ENCODE data around the gene MTMR2.
"Not testable (repeated sequence)": the region's sequence is repeated elsewhere in the genome, so short reads cannot be mapped to it uniquely, and the experiment has no call there.

Gene MTMR2

GRCh38 chr11:95835351-95835750, 88.6 kb downstream of the MTMR2 start:
- Mint-ChIP-seq H3K36me3 (ENCODE audit: low read depth) (peaks cover 32% of the 10 kb centered on the region), H3K27ac (no peak overlapping the region), H3K4me3 (no peak overlapping the region), H3K4me1 (ENCODE audit: low read depth) (peaks cover 7% of the 10 kb centered on the region), H3K27me3 (ENCODE audit: low read depth) (no peaks in the 10 kb centered on the region), H3K9me3 (no peaks in the 10 kb centered on the region)

GRCh38 chr11:95833378-95833777, 90.5 kb downstream of the MTMR2 start:
- Mint-ChIP-seq H3K4me1 (ENCODE audit: low read depth) (peaks cover 7% of the 10 kb centered on the region), H3K36me3 (ENCODE audit: low read depth) (peaks cover 37% of the 10 kb centered on the region), H3K9me3 (no peaks in the 10 kb centered on the region), H3K27ac (no peak overlapping the region), H3K4me3 (no peak overlapping the region), H3K27me3 (ENCODE audit: low read depth) (no peaks in the 10 kb centered on the region)

- Mint-ChIP-seq H3K4me1 (ENCODE audit: low read depth) (peaks cover 7% of the 10 kb centered on the region), H3K4me3 (no peak overlapping the region), H3K36me3 (ENCODE audit: low read depth) (peaks cover 40% of the 10 kb centered on the region), H3K27me3 (ENCODE audit: low read depth) (no peaks in the 10 kb centered on the region), H3K9me3 (no peaks in the 10 kb centered on the region), H3K27ac (no peak overlapping the region)
Measured at GRCh38 chr11:95832763-95833162, 91.1 kb downstream of the MTMR2 start.

GRCh38 chr11:95831198-95831883, 92.6 kb downstream of the MTMR2 start:
- H3K9me3 Mint-ChIP-seq, result no peaks in the 10 kb centered on the region
- H3K4me1 Mint-ChIP-seq (ENCODE audit: low read depth), result peaks cover 7% of the 10 kb centered on the region
- H3K27me3 Mint-ChIP-seq (ENCODE audit: low read depth), result no peaks in the 10 kb centered on the region
- H3K4me3 Mint-ChIP-seq, result no peak overlapping the region
- H3K36me3 Mint-ChIP-seq (ENCODE audit: low read depth), result peaks cover 39% of the 10 kb centered on the region
- no peak overlapping the region for H3K27ac Mint-ChIP-seq

- Mint-ChIP-seq H3K4me1 (ENCODE audit: low read depth) (peaks cover 3% of the 10 kb centered on the region), H3K27ac (peak overlapping the region; percentile 4), H3K27me3 (ENCODE audit: low read depth) (no peaks in the 10 kb centered on the region), H3K9me3 (no peaks in the 10 kb centered on the region), H3K36me3 (ENCODE audit: low read depth) (peaks cover 46% of the 10 kb centered on the region), H3K4me3 (no peak overlapping the region)
Measured at GRCh38 chr11:95829580-95830259, 94.2 kb downstream of the MTMR2 start.

GRCh38 chr11:95827696-95828095, 96.2 kb downstream of the MTMR2 start:
- Mint-ChIP-seq H3K27ac (no peak overlapping the region), H3K36me3 (ENCODE audit: low read depth) (peaks cover 45% of the 10 kb centered on the region), H3K9me3 (no peaks in the 10 kb centered on the region), H3K4me1 (ENCODE audit: low read depth) (peaks cover 1% of the 10 kb centered on the region), H3K4me3 (no peak overlapping the region), H3K27me3 (ENCODE audit: low read depth) (no peaks in the 10 kb centered on the region)

- H3K27me3 Mint-ChIP-seq (ENCODE audit: low read depth), result no peaks in the 10 kb centered on the region
- H3K27ac Mint-ChIP-seq, result no peak overlapping the region
- H3K4me3 Mint-ChIP-seq, result no peak overlapping the region
- peaks cover 47% of the 10 kb centered on the region for H3K36me3 Mint-ChIP-seq (ENCODE audit: low read depth)
- H3K9me3 Mint-ChIP-seq, result no peaks in the 10 kb centered on the region
- no peaks in the 10 kb centered on the region for H3K4me1 Mint-ChIP-seq (ENCODE audit: low read depth)
Measured at GRCh38 chr11:95821640-95822039, 102.3 kb downstream of the MTMR2 start.

- H3K4me1 Mint-ChIP-seq (ENCODE audit: low read depth), result no peaks in the 10 kb centered on the region
- H3K36me3 Mint-ChIP-seq (ENCODE audit: low read depth), result peaks cover 40% of the 10 kb centered on the region
- no peaks in the 10 kb centered on the region for H3K9me3 Mint-ChIP-seq
- H3K27me3 Mint-ChIP-seq (ENCODE audit: low read depth), result no peaks in the 10 kb centered on the region
- no peak overlapping the region for H3K4me3 Mint-ChIP-seq
- H3K27ac Mint-ChIP-seq, result no peak overlapping the region
Measured at GRCh38 chr11:95816037-95816436, 107.9 kb downstream of the MTMR2 start.

GRCh38 chr11:95811052-95811451, 112.9 kb downstream of the MTMR2 start:
- peaks cover 43% of the 10 kb centered on the region for H3K36me3 Mint-ChIP-seq (ENCODE audit: low read depth)
- not testable (repeated sequence) for H3K4me3 Mint-ChIP-seq; H3K4me1 Mint-ChIP-seq (ENCODE audit: low read depth); H3K27me3 Mint-ChIP-seq (ENCODE audit: low read depth); H3K27ac Mint-ChIP-seq
- peaks cover 27% of the 10 kb centered on the region for H3K9me3 Mint-ChIP-seq

- Mint-ChIP-seq H3K9me3 (peaks cover 27% of the 10 kb centered on the region), H3K36me3 (ENCODE audit: low read depth) (peaks cover 46% of the 10 kb centered on the region)
- H3K4me3 Mint-ChIP-seq; H3K27me3 Mint-ChIP-seq (ENCODE audit: low read depth); H3K4me1 Mint-ChIP-seq (ENCODE audit: low read depth); H3K27ac Mint-ChIP-seq: not testable (repeated sequence)
Measured at GRCh38 chr11:95806464-95806863, 117.4 kb downstream of the MTMR2 start.

GRCh38 chr11:95805869-95806268, 118.0 kb downstream of the MTMR2 start:
- Mint-ChIP-seq H3K9me3 (peaks cover 27% of the 10 kb centered on the region), H3K4me1 (ENCODE audit: low read depth) (peaks cover 6% of the 10 kb centered on the region), H3K27me3 (ENCODE audit: low read depth) (no peaks in the 10 kb centered on the region), H3K36me3 (ENCODE audit: low read depth) (peaks cover 47% of the 10 kb centered on the region), H3K4me3 (no peak overlapping the region), H3K27ac (no peak overlapping the region)

- Mint-ChIP-seq H3K4me3 (no peak overlapping the region), H3K9me3 (peaks cover 13% of the 10 kb centered on the region), H3K27ac (no peak overlapping the region), H3K4me1 (ENCODE audit: low read depth) (peaks cover 12% of the 10 kb centered on the region), H3K36me3 (ENCODE audit: low read depth) (peaks cover 51% of the 10 kb centered on the region), H3K27me3 (ENCODE audit: low read depth) (no peaks in the 10 kb centered on the region)
Measured at GRCh38 chr11:95803973-95804372, 119.9 kb downstream of the MTMR2 start.

- H3K9me3 Mint-ChIP-seq, result peaks cover 6% of the 10 kb centered on the region
- H3K4me1 Mint-ChIP-seq (ENCODE audit: low read depth), result peaks cover 12% of the 10 kb centered on the region
- no peaks in the 10 kb centered on the region for H3K27me3 Mint-ChIP-seq (ENCODE audit: low read depth)
- H3K36me3 Mint-ChIP-seq (ENCODE audit: low read depth), result peaks cover 46% of the 10 kb centered on the region
- no peak overlapping the region for H3K4me3 Mint-ChIP-seq
- no peak overlapping the region for H3K27ac Mint-ChIP-seq
Measured at GRCh38 chr11:95802806-95803205, 121.1 kb downstream of the MTMR2 start.

GRCh38 chr11:95800438-95800837, 123.5 kb downstream of the MTMR2 start:
- no peaks in the 10 kb centered on the region for H3K27me3 Mint-ChIP-seq (ENCODE audit: low read depth)
- no peaks in the 10 kb centered on the region for H3K9me3 Mint-ChIP-seq
- no peak overlapping the region for H3K27ac Mint-ChIP-seq
- H3K36me3 Mint-ChIP-seq (ENCODE audit: low read depth), result peaks cover 31% of the 10 kb centered on the region
- no peak overlapping the region for H3K4me3 Mint-ChIP-seq
- peaks cover 13% of the 10 kb centered on the region for H3K4me1 Mint-ChIP-seq (ENCODE audit: low read depth)

GRCh38 chr11:95799546-95799945, 124.4 kb downstream of the MTMR2 start:
- Mint-ChIP-seq H3K4me1 (ENCODE audit: low read depth) (peaks cover 13% of the 10 kb centered on the region), H3K4me3 (no peak overlapping the region), H3K36me3 (ENCODE audit: low read depth) (peaks cover 29% of the 10 kb centered on the region), H3K27me3 (ENCODE audit: low read depth) (no peaks in the 10 kb centered on the region), H3K27ac (no peak overlapping the region), H3K9me3 (no peaks in the 10 kb centered on the region)

All from T-helper 1 cell treated with Interleukin-12 subunit alpha and Interleukin-12 subunit beta and Interleukin-4 antibody, amounts not matched to agents 30 μg/mL and 1 μg/mL, for 36 hours (primary cell).